ENCODE measurements around the gene NRP2.

DNA sequence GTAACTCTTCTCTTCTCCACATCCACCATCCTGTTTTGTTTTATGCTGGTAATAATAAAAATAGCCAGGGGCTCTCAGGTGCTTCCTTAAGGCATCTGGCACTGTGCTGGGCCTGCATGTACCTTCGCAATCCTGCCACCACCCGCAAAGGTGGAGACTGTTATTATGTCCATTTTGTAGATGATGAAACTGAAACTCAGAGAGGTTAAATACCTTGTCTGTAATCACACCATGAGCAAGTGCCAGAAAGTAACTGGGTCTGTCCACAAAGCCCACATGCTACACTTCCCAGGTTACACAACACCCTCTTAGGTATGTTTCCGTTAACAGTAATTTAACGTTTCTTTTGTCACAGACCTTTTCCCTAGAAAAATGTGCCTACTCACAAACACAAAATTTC lies 27.0 kb downstream of the NRP2 start:
- TF ChIP-seq POLR2A (IDR thresholded peaks at IDR 0.05; ENCODE audit: low read length) = no peak
- no peak for TF ChIP-seq GATA1 (IDR thresholded peaks at IDR 0.05; ENCODE audit: low read depth, low read length)

All from erythroblast (primary cell).